GM12873 (cell line): ENCODE results near the gene LIMA1.

Source experiments
- TF ChIP-seq, protein P1 (sequence below): IDR thresholded peaks from 2 replicates; pipeline ENCODE4 v1.5.1; 2012; ENCODE audit warnings: low read depth, mild to moderate bottlenecking, moderate library complexity, low read length, control low read depth; ENCODE audit not compliant: insufficient read depth; ENCODE audit errors: missing control alignments

LIMA1 gene

DNA sequence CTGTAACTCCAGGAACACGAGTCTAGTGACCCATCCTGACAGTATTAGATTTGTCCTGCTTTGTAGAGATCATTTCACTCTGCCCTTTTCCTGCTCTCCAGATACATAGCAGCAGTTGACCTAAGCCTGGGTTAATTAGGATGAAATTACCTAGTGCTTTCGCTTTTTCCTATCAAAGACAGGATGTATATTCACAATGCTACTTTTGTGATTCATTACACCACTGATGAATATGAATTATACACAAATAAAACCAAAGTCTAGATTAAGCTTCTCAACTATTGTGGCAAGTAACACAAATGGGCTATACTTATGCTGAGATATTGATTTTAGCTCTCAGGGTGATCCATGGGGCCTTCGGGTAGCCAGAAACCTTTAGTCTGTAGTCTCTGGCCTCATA, 134.0 kb downstream of the LIMA1 start:
- TF ChIP-seq, protein P1, sequence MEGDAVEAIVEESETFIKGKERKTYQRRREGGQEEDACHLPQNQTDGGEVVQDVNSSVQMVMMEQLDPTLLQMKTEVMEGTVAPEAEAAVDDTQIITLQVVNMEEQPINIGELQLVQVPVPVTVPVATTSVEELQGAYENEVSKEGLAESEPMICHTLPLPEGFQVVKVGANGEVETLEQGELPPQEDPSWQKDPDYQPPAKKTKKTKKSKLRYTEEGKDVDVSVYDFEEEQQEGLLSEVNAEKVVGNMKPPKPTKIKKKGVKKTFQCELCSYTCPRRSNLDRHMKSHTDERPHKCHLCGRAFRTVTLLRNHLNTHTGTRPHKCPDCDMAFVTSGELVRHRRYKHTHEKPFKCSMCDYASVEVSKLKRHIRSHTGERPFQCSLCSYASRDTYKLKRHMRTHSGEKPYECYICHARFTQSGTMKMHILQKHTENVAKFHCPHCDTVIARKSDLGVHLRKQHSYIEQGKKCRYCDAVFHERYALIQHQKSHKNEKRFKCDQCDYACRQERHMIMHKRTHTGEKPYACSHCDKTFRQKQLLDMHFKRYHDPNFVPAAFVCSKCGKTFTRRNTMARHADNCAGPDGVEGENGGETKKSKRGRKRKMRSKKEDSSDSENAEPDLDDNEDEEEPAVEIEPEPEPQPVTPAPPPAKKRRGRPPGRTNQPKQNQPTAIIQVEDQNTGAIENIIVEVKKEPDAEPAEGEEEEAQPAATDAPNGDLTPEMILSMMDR, result no peak

DNA sequence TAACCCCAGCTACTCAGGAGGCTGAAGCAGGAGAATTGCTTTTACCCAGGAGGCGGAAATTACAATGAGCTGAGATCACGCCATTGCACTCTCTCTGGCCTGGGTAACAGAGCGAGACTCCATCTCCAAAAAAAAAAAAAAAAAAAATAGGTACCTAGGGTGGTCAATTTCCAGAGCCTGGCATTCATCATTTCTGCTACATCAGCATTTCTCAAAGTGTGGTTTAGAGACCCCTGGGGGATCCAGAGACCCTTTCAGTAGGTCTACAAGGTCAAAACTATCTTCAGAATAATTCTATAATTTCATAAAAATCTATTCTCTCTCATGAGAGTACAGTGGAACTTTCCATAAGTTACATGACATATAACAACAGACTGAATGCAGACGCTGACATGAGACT, 136.0 kb downstream of the LIMA1 start:
- TF ChIP-seq, protein P1, result no peak

DNA sequence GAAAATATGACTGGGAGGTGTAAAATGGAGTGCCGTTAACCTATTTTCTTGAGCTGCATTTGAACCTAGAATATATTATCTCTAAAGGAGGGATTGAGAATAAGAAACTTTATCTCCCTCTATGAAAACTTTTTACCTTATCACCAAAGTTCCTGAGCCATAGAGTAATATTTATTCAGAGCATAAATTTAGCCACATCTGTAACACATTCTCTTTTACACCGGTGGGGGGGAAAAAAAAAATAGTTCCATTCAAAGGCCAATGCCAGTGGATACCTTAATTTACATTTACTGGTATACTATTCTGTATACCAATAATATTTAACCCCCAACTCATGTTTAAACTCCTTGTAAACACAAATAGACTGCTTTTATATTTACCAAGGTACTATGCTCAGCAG, 137.9 kb downstream of the LIMA1 start:
- TF ChIP-seq, protein P1, result no peak

DNA sequence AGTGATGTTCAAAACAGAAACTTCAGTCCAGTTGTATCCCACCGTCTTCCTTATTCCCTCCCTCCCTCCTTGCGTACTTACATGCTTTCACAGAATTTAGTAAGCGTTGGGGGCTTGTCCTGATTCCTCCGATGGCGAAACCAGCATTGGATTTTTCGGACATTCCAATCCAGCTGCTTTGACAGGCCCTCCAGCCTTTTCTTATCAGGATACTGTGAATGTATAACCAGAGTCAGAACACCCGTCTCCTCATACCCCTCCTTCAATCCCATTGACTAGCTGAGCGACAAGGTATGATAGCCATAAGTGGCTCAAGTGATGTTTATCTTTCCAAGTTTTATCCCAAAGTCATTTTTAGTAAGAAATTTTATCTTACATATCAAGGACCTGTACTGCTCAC, 140.3 kb downstream of the LIMA1 start:
- TF ChIP-seq, protein P1, result no peak

DNA sequence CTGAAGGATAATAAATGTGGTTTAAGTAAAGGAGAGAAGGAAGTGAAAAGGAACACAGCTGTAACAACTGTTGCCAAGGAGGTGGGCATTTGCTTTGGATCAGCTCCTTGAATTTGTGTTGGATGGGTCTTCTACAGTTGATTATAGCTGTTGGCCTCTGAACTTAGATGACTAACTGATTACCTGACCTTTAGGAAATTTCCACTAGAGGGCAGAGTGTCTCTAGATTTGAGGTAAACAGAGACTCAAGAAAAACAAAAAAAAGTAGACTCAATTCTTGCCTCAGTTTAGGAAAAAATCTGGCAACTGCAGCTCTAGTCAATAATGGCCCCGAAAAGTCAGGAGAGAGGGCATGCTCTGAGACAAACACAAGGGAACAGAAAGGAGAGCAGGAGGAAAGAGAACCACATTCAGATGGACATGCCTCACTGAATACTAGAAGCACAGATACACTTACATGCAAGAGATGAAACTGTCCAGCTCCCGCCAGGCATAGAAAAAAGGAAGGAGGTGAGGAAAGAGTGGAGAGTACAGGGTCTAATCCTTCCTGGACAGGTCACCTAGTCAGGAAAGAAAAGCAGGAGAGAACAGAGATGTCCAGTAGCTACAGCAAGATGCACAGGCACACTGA, 150.7 kb downstream of the LIMA1 start:
- TF ChIP-seq, protein P1, result peak; percentile 52

DNA sequence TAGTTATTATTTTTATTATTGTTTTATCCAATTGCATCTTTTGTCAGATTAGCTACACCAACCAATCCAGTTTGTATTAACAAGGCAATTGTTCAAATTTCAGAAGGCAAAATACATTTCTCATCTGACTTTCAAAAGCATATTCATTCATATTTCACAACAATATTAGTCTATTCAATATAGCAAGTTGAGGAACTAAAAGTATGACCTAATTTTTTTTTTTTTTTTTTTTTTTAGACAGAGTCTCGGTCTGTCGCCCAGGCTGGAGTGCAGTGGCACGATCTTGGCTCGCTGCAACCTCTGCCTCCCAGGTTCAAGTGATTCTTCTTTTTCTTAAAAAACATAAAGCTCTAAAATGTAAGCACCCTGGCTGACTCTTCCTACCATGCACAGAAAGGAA, 154.0 kb downstream of the LIMA1 start:
- TF ChIP-seq, protein P1, result no peak

DNA sequence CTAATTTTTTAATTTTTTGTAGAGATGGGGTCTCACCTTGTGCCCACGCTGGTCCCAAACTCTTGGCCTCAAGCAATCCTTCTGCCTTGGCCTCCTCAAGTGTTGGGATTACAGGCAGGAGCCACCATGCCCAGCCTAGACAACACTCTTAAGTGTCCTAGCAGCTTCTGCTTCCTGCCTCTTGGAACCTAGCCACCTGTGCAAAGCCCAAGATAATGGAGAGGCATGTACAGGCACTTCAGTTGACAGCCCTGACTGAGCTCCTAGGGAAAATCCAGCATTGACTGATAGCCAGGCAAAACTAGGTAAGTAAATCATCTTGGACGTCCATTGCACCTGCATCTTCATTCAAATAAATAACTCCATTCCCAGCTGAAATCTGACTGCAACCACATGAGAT, 155.8 kb downstream of the LIMA1 start:
- TF ChIP-seq, protein P1, result no peak
